Measurements from ENCODE around the gene TTC6.

The TTC6 gene

GRCh38 chr14:37597914-37598746 is 2.7 kb downstream of the TTC6 start:
- no peak for TF ChIP-seq GATA3 (IDR thresholded peaks at IDR 0.05; ENCODE audit: low read depth, low read length)
- no peak for TF ChIP-seq GATA2 (IDR thresholded peaks at IDR 0.05; ENCODE audit: low read depth, low read length)

DNA sequence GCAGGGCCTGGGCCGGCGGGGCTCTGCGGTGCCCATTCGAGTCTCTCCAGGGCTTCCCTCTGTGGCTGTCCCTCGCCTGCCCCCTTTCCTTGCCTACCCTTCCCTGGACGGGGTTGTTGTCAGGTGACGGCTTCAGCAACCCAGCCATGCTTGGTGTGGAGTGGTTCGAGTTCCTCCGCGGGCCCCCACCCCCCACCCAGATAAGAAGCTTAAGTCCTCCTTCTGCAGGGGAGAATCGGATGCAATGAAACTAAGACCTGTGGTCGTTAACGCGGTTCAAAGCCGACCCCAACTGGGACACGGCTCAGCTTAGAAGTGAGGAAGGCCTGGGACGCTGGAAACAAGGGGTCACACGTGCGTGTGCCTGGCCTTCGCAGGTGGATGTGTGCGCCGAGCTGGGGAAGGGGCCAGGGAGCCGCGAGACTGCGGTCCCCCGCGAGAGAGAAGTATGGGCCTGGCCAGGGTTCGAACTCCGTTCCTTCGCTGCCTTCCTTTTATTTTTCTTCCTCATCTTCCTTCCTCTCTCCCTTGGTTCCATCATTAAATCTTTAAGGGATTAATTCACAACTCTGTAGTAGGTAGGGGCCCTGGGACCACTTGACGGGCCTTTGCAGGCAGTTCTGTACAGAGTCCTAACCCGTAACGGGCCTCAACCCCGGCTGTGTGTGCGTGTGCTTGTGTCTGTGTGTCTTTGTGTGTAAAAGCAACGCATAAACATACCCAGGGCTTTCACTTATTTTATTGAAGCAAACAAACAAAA is 3.5 kb downstream of the TTC6 start:
- TF ChIP-seq GATA2 (IDR thresholded peaks at IDR 0.05; ENCODE audit: low read depth, low read length) (no peak), GATA3 (IDR thresholded peaks at IDR 0.05; ENCODE audit: low read depth, low read length) (no peak)

DNA sequence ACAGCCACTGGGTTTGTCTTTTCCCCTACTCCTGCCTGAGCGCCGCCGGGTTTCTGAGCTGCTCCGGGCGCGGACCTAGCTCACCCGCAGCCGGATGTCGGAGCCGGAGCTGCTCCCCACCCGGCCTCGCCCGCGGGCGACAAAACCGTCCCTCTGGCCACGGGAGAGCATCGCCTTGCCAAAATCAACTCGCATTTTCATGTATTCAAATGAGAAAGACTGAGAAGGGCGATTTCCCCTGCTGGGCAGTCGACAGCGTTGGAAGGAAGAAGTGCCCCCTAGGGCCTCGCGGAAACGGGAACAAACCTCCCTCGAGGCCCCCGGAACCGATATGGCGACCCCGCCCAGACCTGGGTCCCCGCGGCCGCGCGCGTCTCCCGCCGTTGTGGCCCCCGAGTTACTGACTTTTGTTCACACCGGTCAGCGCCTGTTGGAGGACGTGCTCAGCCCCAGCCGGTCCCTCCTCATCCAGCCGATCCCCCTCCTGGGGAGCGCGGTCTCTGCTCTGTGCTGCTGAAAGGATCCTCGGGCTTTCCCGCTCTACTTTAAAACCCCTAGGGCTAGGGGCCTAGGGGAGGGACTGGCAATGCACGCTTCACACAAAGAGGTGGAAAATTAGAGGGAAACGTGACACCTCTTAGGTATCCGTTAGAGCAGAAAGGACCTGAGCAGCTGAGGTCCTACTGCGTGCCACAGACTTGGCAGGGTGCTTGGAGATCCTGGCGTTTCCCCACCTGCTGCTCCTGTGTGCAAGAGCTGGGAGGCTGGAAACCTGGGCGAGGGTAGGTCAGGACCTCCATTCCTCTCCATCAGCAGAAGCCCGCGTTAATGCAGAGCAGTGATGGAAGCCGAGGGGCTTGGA is 4.3 kb downstream of the TTC6 start:
- TF ChIP-seq GATA2 (IDR thresholded peaks at IDR 0.05; ENCODE audit: low read depth, low read length) (no peak), GATA3 (IDR thresholded peaks at IDR 0.05; ENCODE audit: low read depth, low read length) (no peak)

GRCh38 chr14:37600880-37601741 is 5.7 kb downstream of the TTC6 start:
- TF ChIP-seq GATA2 (IDR thresholded peaks at IDR 0.05; ENCODE audit: low read depth, low read length), result no peak
- no peak for TF ChIP-seq GATA3 (IDR thresholded peaks at IDR 0.05; ENCODE audit: low read depth, low read length)

DNA sequence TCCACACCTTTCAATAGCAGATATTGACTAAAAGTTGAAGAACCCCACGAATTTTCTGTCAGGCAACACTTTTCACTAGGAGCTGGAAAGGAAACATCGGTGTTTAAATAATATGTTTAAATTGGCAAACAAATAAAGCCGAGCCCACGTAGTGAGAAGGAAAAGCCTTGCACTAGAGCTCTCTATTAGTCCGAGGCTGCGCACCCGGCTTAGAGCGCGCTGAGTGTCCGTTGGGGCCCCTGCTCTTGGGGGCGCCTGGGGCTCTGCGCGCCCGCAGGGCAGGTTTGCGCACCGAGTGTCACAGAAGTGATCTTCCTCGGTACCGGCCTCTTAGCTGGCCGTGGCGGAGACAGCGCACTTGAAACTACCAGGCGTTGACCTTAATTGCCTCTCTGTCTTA is 6.4 kb downstream of the TTC6 start:
- TF ChIP-seq GATA3 (IDR thresholded peaks at IDR 0.05; ENCODE audit: low read depth, low read length) (no peak), GATA2 (IDR thresholded peaks at IDR 0.05; ENCODE audit: low read depth, low read length) (no peak)

DNA sequence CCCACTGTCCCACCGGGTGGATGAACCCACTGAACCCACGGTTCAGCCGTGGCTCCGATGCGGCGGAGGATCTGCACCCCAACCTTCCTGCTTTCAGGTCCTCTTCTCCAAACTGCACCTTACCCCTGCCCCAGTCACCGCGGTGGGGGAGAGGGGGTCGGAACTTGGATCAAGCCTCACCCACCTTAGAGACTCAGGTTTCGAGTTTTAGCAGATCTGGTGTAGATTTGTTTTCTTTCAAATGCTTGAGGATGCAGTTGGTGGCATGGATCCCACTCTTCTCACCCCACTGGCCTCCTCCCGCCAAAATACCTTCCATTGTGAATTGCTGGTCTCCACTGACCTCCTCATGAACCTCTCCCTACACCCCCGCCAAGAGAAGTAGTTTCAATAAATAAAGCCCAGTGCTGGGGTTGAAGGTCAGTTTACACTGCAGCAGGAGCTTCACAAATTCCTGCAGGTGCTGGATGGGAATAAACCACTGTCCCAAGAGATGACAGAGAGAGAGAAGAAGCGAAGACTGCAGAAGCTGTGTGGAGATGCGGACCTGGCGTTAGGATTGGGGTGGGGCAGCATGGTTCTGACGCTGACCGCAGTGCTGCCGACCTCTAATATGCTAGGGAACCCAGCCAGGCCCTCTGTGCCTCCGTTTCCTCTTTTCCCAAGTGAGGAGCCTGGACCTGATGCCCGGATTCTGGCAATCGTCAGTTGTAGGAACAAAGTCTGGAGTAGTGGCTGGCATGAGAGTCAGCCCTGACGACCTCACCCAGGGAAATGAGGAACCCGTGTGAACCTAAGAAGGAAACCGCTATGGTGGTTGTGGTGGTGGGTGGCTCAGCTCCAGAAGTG is 7.4 kb downstream of the TTC6 start:
- TF ChIP-seq GATA3 (IDR thresholded peaks at IDR 0.05; ENCODE audit: low read depth, low read length) (no peak), GATA2 (IDR thresholded peaks at IDR 0.05; ENCODE audit: low read depth, low read length) (no peak)

DNA sequence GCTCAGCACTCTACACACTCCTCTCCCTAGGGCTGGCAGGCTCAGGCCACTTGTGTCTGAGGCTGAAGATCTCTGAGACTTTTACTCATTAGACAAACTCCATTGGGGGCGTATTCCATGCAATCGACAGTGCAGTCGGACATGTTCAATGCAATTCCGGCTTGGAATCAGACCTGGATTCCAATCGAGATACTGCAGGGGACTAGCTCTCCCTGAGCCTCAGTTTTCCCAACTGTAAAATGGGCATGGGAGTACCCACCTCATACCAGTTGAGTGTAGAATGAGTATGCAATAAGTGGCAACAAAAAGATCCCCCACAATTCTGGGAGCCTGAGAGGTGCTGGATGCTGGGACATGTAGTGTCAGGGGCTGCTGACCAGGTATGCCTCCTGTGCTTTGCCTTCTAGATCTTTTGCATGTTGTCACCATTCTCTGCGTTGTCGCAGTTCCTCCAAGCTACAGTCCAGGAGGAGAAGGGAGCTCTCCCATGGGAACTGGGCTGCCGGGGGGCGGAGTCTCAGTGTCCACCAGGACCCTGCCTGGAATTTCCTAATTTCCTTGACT is 8.3 kb downstream of the TTC6 start:
- TF ChIP-seq GATA2 (IDR thresholded peaks at IDR 0.05; ENCODE audit: low read depth, low read length) (no peak), GATA3 (IDR thresholded peaks at IDR 0.05; ENCODE audit: low read depth, low read length) (no peak)

DNA sequence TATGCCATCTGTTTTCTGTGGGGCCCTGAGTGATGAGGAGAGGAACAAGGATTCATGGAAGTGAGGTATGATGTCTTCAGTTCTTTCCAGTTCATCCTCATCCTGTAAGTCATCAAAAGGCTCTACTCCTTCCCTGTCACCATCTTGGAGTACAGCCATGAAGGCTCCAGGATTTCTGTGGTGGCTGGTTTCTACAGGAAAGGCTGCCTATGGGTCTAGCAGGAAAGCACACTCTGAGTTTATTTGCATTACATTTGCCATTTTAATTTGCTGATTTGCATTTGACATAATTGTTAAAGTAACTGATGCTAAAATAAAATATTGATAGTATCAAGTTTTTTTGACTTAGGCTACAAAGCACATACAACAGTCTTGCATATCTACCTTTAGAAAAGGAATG is 11.2 kb downstream of the TTC6 start:
- no peak for TF ChIP-seq GATA3 (IDR thresholded peaks at IDR 0.05; ENCODE audit: low read depth, low read length)
- TF ChIP-seq GATA2 (IDR thresholded peaks at IDR 0.05; ENCODE audit: low read depth, low read length), result no peak

DNA sequence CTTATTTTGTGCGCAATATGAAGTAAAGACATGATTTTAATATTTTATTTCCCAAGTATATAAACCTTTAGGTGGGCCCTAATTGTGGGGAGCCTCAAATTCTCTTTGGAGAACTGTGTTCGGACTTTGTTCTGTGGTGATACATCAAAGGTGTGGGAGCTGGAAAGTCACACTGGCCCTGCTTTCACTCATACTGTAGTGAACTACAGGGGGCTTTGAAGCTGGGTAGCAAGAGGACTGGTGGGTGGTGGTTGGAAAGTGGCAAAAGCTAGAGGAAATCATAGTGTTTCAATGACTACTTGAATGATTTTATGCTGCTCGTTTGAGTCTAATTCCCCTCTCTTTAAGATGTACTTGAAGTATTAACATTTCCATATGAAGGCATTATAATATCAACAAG is 13.2 kb downstream of the TTC6 start:
- TF ChIP-seq GATA3 (IDR thresholded peaks at IDR 0.05; ENCODE audit: low read depth, low read length) (no peak), GATA2 (IDR thresholded peaks at IDR 0.05; ENCODE audit: low read depth, low read length) (no peak)

- no peak for TF ChIP-seq GATA2 (IDR thresholded peaks at IDR 0.05; ENCODE audit: low read depth, low read length)
- no peak for TF ChIP-seq GATA3 (IDR thresholded peaks at IDR 0.05; ENCODE audit: low read depth, low read length)
Observed at GRCh38 chr14:37610945-37611523, 15.6 kb downstream of the TTC6 start.

DNA sequence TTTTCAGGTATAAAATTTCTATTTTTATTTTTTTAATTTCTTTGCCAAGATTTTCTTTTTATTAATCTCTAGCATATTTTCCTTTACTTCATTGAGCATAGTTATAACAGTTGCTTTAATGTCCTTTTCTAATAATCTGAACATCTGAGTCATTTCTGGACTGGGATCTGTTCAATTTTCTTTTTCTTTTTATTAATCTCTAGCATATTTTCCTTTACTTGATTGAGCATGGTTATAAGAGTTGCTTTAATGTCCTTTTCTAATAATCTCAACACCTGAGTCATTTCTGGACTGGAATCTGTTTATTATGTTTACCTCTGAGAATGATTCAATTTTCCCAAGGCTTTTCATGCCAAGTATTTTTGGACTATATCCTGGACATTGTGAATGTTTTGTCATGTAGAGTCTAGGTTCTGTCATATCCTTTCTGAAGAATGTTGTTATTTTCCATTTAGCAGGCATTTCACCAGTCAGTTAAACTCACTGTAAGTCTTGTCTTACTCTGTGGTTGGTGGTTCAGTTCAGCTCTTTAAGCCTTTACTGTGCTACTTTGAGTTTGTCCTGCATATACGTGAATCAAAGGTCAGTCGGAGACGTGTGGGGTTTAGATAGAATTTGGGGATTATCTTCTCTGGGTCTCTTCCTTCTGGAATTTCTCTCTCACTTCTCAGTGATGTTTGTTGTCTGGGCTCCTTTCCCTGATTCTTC is 20.3 kb downstream of the TTC6 start:
- TF ChIP-seq GATA3 (IDR thresholded peaks at IDR 0.05; ENCODE audit: low read depth, low read length) (no peak), GATA2 (IDR thresholded peaks at IDR 0.05; ENCODE audit: low read depth, low read length) (no peak)

Measured in SH-SY5Y (cell line).